GM18526 (cell line): ENCODE measurements around the gene SOBP.

Source experiments
- POLR2A ChIP-seq: IDR thresholded peaks from 3 replicates; pipeline ENCODE4 v1.6.1; 2011; ENCODE audit not compliant: insufficient read length; ENCODE audit errors: extremely low read depth

Gene SOBP

GRCh38 chr6:107697682-107698081, 207.8 kb downstream of the SOBP start:
- TF ChIP-seq POLR2A, result no peak

DNA sequence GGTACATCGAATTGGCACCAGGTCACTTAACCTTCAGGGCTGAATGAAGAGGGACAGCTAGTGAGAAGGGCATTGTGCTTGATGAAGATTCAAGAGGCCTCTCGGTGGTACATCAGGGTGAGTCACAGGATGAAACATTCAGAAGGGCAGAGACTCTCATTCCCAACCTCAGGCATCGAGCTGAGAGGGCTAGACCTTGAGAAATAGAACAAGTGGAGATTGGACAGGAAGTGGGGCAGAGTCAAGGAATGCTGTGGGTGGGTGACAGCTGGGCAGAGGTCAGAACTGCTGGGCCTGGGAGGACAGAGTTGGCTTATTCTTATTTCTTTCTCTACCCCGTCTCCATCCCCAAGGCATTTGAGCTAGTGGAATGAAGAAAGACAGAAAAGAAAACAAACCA, 208.2 kb downstream of the SOBP start:
- TF ChIP-seq POLR2A, result no peak

DNA sequence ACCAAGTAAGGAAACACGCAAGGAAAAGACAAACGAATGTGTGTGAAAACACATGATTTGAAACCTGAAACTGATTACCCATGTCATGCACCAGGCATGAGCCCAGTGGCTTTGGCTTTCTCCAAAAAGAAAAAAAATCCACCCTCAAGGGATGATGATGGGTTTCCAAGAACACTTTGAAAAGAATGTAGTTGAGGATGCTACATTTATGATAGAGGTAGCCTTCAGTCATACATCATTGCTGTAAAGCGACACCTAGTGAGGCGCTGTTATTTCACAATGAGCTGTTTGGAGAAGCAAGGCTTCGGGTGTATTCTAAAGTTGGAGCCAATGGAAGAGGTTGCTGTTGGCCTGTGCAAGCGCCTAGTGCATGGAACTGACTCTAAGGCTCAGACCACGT, 209.3 kb downstream of the SOBP start:
- no peak for TF ChIP-seq POLR2A

DNA sequence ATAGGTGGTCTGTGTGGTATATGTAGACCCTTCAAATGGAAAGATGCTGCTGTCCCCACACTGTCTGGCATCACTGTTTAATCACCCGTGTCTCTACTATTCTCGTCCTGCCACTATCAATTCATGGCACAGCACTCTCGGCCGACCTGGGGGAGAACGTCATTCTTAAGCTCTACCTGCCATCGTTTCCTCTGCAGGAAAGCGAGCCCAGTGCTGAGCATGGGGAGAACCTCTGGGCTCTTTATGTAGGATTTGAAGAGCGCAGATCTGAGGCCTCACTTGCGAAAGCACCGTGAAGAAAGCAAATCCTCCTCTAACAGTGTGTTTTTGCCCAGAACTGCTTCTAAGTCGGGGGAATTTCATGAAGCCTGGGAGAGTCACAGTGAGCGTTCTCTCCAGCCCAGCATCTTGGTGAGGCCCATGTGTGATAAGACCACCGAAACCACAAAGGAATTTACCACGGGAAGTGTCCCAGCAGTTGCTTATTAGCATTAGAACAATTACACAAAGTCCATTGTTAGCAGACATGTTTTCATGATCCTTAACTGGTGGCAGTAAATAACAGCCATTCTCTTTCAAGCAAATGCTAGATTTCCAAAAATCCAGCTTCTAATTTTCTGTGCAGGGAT, 209.9 kb downstream of the SOBP start:
- TF ChIP-seq POLR2A, result no peak

- no peak for TF ChIP-seq POLR2A
Observed at GRCh38 chr6:107703606-107704005, 213.7 kb downstream of the SOBP start.

- no peak for TF ChIP-seq POLR2A
Observed at GRCh38 chr6:107704347-107705013, 214.6 kb downstream of the SOBP start.

GRCh38 chr6:107706516-107707115, 216.7 kb downstream of the SOBP start:
- no peak for TF ChIP-seq POLR2A

- TF ChIP-seq POLR2A, result no peak
Observed at GRCh38 chr6:107707346-107708275, 217.7 kb downstream of the SOBP start.

- no peak for TF ChIP-seq POLR2A
Observed at GRCh38 chr6:107708435-107708834, 218.5 kb downstream of the SOBP start.

GRCh38 chr6:107709341-107709740, 219.4 kb downstream of the SOBP start:
- no peak for TF ChIP-seq POLR2A
